Activated naive CD8-positive, alpha-beta T cell treated with anti-CD3 and anti-CD28 coated beads, Interleukin-2, amount 50 U/mL, for 24 hours (primary cell): ENCODE results near the gene RNPS1.
"Not testable (repeated sequence)": the region's sequence is repeated elsewhere in the genome, so short reads cannot be mapped to it uniquely, and the experiment has no call there.

Experiments
- ATAC-seq: fragments of 150-1000 bp; cut with Tn5 transposase; one replicate; pipeline ENCODE4 v1.10.0; 2021
- DNase-seq: peaks from one replicate; pipeline ENCODE4 v3.0.0; 2021
- H3K27ac Mint-ChIP-seq: one replicate; pipeline ENCODE4 v1.8.0; 2021; ENCODE audit warnings: mild to moderate bottlenecking, mixed read lengths
- H3K27me3 Mint-ChIP-seq: one replicate; pipeline ENCODE4 v1.8.0; 2021; ENCODE audit warnings: mixed read lengths
- H3K36me3 Mint-ChIP-seq: one replicate; pipeline ENCODE4 v1.8.0; 2021; ENCODE audit warnings: low read depth, mixed read lengths
- H3K4me1 Mint-ChIP-seq: one replicate; pipeline ENCODE4 v1.8.0; 2021; ENCODE audit warnings: mixed read lengths
- H3K4me3 Mint-ChIP-seq: one replicate; pipeline ENCODE4 v1.8.0; 2021; ENCODE audit warnings: mild to moderate bottlenecking, moderate library complexity, mixed read lengths
- H3K9me3 Mint-ChIP-seq: one replicate; pipeline ENCODE4 v1.8.0; 2021; ENCODE audit warnings: mixed read lengths

RNPS1 gene

GRCh38 chr16:2256531-2257140 lies 11.3 kb downstream of the RNPS1 start:
- Mint-ChIP-seq H3K27me3 (no peaks in the 10 kb centered on the region), H3K9me3 (no peaks in the 10 kb centered on the region), H3K36me3 (peaks cover 65% of the 10 kb centered on the region), H3K27ac (peak overlapping the region; percentile 27), H3K4me1 (peaks cover 7% of the 10 kb centered on the region), H3K4me3 (no peak overlapping the region)
- ATAC-seq (no peak), DNase-seq (no peak)

GRCh38 chr16:2253293-2253692 lies 14.6 kb downstream of the RNPS1 start:
- Mint-ChIP-seq H3K27ac (no peak overlapping the region), H3K27me3 (no peaks in the 10 kb centered on the region), H3K9me3 (no peaks in the 10 kb centered on the region), H3K4me3 (peak overlapping the region; percentile 32), H3K4me1 (peaks cover 15% of the 10 kb centered on the region), H3K36me3 (peaks cover 51% of the 10 kb centered on the region)
- DNase-seq (no peak), ATAC-seq (no peak)

DNA sequence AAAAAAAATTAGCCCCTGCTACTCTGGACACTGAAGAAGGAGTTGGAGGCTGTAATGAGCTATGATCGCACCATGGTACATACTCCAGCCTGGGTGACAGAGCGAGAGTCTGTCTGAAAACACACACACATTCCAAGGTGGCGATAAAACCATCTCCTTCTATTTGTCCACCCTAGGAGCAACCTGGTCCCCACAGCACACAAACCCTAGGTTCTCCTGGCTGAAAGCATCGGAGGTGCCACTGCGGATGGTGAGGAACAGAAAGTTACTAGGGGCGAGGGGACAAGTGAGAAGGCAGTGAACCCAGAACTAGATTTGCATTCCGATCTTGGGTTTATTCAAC lies 15.1 kb downstream of the RNPS1 start:
- DNase-seq: no peak
- Mint-ChIP-seq H3K9me3 (no peaks in the 10 kb centered on the region), H3K36me3 (peaks cover 45% of the 10 kb centered on the region), H3K27me3 (no peaks in the 10 kb centered on the region), H3K4me1 (peaks cover 15% of the 10 kb centered on the region), H3K4me3 (no peak overlapping the region), H3K27ac (no peak overlapping the region)
- no peak for ATAC-seq

- Mint-ChIP-seq H3K27me3 (no peaks in the 10 kb centered on the region), H3K27ac (peak within 1 kb of the TSS; percentile 88), H3K4me1 (peaks cover 15% of the 10 kb centered on the region), H3K36me3 (peaks cover 34% of the 10 kb centered on the region), H3K4me3 (peak within 1 kb of the TSS; percentile 87), H3K9me3 (no peaks in the 10 kb centered on the region)
- DNase-seq (peak; percentile 92), ATAC-seq (peak; percentile 88)
These were observed 16.4 kb downstream of the RNPS1 start, which contains the start of gene ECI1 for GRCh38 chr16:2251296-2252111. TSS of gene ECI1 (minus strand) at chr16:2251587. CDS start at chr16:2251566, 21 bp downstream.

DNA sequence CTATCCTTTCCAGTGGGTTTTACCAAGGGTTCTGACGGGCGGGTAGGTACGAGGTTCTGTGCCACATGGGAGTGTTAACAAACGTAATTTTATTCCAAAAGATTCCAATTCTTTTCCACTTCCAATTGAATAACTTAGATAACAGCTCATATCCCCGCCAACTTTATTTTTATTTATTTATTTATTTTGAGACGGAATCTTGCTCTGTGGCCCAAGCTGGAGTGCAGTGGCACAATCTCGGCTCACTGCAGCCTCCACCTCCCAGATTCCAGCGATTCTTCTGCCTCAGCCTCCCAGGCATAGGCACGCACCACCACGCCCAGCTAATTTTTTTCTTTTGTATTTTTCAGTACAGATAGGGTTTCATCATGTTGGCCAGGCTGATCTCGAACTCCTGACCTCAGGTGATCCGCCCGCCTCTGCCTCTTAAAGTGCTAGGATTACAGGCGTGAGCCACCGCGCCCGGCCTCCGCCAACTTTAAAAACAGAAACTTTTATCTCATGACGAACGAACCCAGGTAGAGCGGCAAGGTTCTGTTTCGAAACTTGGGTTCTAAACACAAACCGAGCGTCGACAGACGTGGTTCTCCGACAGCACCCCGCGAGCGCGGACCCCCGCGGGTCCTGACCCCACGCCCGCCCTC lies 17.2 kb downstream of the RNPS1 start:
- peak overlapping the region; percentile 87 for H3K4me3 Mint-ChIP-seq
- H3K9me3 Mint-ChIP-seq: no peaks in the 10 kb centered on the region
- H3K4me1 Mint-ChIP-seq: peaks cover 13% of the 10 kb centered on the region
- DNase-seq (peak; percentile 44), ATAC-seq (no peak)
- H3K27me3 Mint-ChIP-seq: no peaks in the 10 kb centered on the region
- peaks cover 27% of the 10 kb centered on the region for H3K36me3 Mint-ChIP-seq
- peak overlapping the region; percentile 88 for H3K27ac Mint-ChIP-seq

DNA sequence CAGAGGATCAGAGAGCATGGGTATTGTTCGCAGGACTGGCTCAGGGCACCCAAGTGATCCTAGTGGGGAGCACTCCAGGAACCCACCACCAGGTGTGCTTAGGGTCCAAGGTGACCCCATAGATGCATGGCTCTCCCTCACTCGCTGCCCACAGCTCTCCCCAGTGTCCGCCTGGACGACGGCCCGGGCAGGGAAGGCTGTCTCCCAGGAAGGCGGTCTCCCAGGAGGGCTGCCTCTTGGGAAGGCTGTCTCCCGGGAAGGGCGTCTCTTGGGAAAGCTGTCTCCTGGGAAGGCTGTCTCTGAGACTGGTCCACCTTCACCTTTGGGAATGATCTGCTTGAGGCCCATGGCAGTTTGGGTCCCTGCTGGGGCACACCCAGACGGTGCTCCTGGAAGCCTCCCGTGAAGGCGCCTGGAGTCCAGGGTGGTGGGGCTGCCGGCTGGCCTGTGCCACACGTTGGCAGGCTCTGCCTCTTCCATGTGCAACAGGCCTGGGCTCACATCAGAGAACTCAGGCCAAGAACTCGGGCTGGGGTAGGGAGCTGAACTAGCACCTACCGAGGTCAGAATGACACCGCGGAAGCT lies 21.5 kb downstream of the RNPS1 start:
- Mint-ChIP-seq H3K27me3 (no peaks in the 10 kb centered on the region), H3K36me3 (peaks cover 8% of the 10 kb centered on the region), H3K27ac (no peak overlapping the region), H3K4me3 (no peak overlapping the region), H3K9me3 (no peaks in the 10 kb centered on the region), H3K4me1 (peaks cover 8% of the 10 kb centered on the region)
- DNase-seq: no peak
- no peak for ATAC-seq

DNA sequence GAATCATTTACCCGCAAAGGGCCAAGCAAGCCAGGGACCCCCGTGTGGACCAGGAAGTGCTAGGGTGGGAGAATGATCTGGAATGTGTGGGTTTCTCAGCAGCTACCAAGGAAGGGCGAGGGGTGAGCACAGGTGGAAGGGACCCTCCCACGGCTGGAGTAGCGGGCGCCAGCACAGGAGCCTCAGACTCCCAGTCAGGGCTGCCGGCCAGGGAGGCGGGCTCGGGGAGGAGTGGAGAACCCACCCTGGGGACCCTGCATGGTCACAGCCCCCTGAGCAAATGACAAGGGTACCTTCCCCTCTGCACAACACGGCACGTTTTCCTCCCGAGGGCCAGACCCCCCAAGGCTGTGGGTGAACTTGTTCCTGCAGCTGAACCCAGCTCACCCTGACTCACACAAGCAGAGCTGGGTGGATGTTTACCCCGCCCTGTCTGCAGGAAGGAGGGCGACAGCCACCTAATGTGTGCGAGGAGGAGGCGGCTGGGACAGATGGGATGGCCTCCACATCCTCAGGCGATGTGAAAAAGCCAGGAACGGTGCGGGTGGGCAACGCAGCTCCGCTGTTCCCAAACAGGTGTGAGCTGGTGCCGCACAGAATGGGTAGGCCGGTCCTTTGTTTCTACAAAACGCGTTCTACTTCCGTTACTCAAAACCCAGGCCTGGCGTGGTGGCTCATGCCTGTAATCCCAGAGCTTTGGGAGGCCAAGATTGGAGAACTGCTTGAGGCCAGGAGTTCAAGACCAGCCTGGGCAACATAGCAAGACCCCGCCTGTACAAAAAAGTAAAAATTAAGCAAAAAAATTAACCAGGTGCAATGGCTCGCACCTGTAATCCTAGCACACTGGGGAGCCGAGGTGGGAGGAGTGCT lies 22.8 kb downstream of the RNPS1 start:
- Mint-ChIP-seq H3K4me1 (peaks cover 2% of the 10 kb centered on the region), H3K27me3 (no peaks in the 10 kb centered on the region), H3K9me3 (no peaks in the 10 kb centered on the region), H3K4me3 (no peak overlapping the region), H3K36me3 (peaks cover 8% of the 10 kb centered on the region), H3K27ac (no peak overlapping the region)
- no peak for ATAC-seq
- no peak for DNase-seq

GRCh38 chr16:2244301-2244700 lies 23.6 kb downstream of the RNPS1 start:
- DNase-seq: no peak
- Mint-ChIP-seq H3K27ac (no peak overlapping the region), H3K36me3 (peaks cover 6% of the 10 kb centered on the region), H3K4me1 (no peaks in the 10 kb centered on the region), H3K4me3 (no peak overlapping the region), H3K9me3 (no peaks in the 10 kb centered on the region), H3K27me3 (no peaks in the 10 kb centered on the region)
- no peak for ATAC-seq

DNA sequence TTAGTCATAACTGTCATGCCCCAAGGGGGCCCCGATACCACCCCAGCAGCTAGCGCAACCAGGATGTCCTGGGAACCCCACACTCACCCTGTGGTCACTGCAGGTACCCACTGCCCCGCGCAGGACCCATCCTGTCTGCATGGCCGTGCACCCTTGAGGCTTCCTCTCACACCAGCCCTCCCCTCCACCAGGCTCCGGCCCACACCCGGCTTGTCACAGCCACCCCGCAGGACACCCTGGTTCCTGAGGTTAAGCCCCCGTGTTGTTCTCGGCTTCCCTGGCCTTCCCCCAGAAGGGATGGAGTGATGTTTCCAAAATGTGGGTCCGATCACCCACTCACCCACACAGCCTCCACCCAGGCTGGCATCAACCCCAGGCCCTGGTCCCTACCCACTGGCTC lies 24.1 kb downstream of the RNPS1 start:
- DNase-seq: no peak
- Mint-ChIP-seq H3K27ac (no peak overlapping the region), H3K27me3 (no peaks in the 10 kb centered on the region), H3K4me3 (no peak overlapping the region), H3K36me3 (peaks cover 6% of the 10 kb centered on the region), H3K9me3 (no peaks in the 10 kb centered on the region), H3K4me1 (no peaks in the 10 kb centered on the region)
- ATAC-seq: no peak

DNA sequence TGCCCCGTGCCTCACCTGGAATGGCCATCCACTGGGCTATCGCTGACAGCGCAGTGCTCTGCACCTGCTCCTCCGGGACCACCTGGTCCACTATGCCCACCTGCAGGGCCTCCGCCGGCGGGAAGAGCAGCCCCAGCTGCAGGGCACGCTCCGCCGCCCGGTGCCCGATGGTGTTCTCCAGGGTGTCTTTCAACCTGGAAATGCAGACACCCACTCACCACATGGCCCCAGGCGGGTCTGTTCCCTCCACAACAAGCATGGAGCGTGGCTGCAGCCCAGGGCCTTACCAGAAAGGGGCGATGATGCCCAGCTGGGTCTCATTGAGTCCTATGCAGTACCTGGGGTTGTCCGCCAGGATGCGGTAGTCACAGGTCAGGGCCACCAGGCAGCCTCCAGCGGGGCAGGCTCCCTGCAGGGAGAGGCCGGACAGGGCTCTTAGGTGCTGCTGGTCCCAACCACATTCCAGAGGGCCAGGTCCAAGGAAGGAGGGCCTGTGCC lies 24.8 kb downstream of the RNPS1 start:
- no peaks in the 10 kb centered on the region for H3K4me1 Mint-ChIP-seq
- H3K9me3 Mint-ChIP-seq: no peaks in the 10 kb centered on the region
- H3K36me3 Mint-ChIP-seq: peaks cover 3% of the 10 kb centered on the region
- H3K4me3 Mint-ChIP-seq: no peak overlapping the region
- DNase-seq (no peak), ATAC-seq (no peak)
- no peak overlapping the region for H3K27ac Mint-ChIP-seq
- H3K27me3 Mint-ChIP-seq: no peaks in the 10 kb centered on the region

GRCh38 chr16:2242598-2242997 lies 25.3 kb downstream of the RNPS1 start:
- Mint-ChIP-seq H3K36me3 (peaks cover 3% of the 10 kb centered on the region), H3K4me3 (no peak overlapping the region)
- ATAC-seq: no peak

DNA sequence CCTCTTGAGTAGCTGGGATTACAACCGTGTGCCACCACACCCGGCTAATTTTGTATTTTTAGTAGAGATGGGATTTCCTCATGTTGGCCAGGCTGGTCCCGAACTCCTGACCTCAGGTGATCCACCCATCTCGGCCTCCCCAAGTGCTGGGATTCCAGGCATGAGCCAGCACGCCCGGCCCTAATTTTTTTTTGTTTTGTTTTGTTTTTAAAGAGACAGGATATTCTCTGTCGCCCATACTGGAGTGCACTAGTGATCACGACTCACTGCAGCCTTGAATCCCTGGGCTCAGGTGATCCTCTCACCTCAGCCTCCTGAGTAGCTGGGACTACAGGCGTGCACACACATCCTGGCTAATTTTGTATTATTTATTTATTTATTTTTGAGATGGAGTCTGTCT lies 27.6 kb downstream of the RNPS1 start:
- H3K9me3 Mint-ChIP-seq, DNase-seq, ATAC-seq, H3K27ac Mint-ChIP-seq, H3K4me1 Mint-ChIP-seq, H3K4me3 Mint-ChIP-seq, H3K27me3 Mint-ChIP-seq, H3K36me3 Mint-ChIP-seq: not testable (repeated sequence)

More at GRCh38 chr16:2242598-2242997, 25.3 kb downstream of the RNPS1 start:
- no peaks in the 10 kb centered on the region for H3K27me3 Mint-ChIP-seq
- no peak for DNase-seq
- no peaks in the 10 kb centered on the region for H3K4me1 Mint-ChIP-seq
- H3K9me3 Mint-ChIP-seq: no peaks in the 10 kb centered on the region
- no peak overlapping the region for H3K27ac Mint-ChIP-seq

GRCh38 chr16:2238838-2239675 lies 28.9 kb downstream of the RNPS1 start:
- DNase-seq: no peak
- no peak overlapping the region for H3K27ac Mint-ChIP-seq
- H3K27me3 Mint-ChIP-seq: no peaks in the 10 kb centered on the region
- no peak overlapping the region for H3K4me3 Mint-ChIP-seq
- H3K36me3 Mint-ChIP-seq: peaks cover 10% of the 10 kb centered on the region
- no peaks in the 10 kb centered on the region for H3K4me1 Mint-ChIP-seq
- H3K9me3 Mint-ChIP-seq: no peaks in the 10 kb centered on the region
- no peak for ATAC-seq
